Esophagus muscularis mucosa (tissue), 4 donors: ENCODE data around the gene PROCA1.

Source experiments
- CTCF ChIP-seq, 3 experiments: fragments of 200-600 bp in 2 of 3; fragments of 450-650 bp in 1 of 3; sonication (generic) in 2 of 3; IDR thresholded peaks; one replicate each; pipeline ENCODE4 v1.5.1; 2017 to 2019; ENCODE audit warnings: antibody characterized with exemption in 3 of 3, mild to moderate bottlenecking in 2 of 3, moderate library complexity in 1 of 3
- EP300 ChIP-seq: sonication (generic); formaldehyde crosslinking; IDR thresholded peaks from one replicate; pipeline ENCODE4 v1.6.1; 2017; ENCODE audit warnings: antibody characterized with exemption
- POLR2A ChIP-seq: fragments of 450-650 bp; IDR thresholded peaks from one replicate; pipeline ENCODE4 v1.6.1; 2017; ENCODE audit warnings: antibody characterized with exemption, moderate library complexity, mild to moderate bottlenecking, low read depth

GRCh38 chr17:28743243-28744103, 31.8 kb upstream of the PROCA1 start, which contains the start of gene TRAF4:
- peak in 2 of 3 experiments; percentile 35 to 57 for TF ChIP-seq CTCF (IDR thresholded peaks at IDR 0.05)
- no peak for TF ChIP-seq POLR2A
- no peak for TF ChIP-seq EP300
